H9 (cell line): ENCODE results near the gene KIRREL3. TPM values are rescaled to one million over a fixed set of nuclear protein-coding genes. Genes with fewer than 3 reads are reported as not detected.

Experiments used
- DNase-seq: peaks from one replicate; pipeline ENCODE4 v3.0.0-alpha.2; 2017
- H2AFZ ChIP-seq: one replicate; pipeline ENCODE4 v1.6.1; 2013; ENCODE audit warnings: mild to moderate bottlenecking, low read length, control low read depth, moderate library complexity
- H2AK5ac ChIP-seq: 2 replicates; pipeline ENCODE4 v1.6.1; 2013; ENCODE audit warnings: low read length, control low read depth, mixed read lengths; ENCODE audit not compliant: insufficient read length
- H2BK120ac ChIP-seq: one replicate; pipeline ENCODE4 v1.6.1; 2013; ENCODE audit warnings: low read depth, mild to moderate bottlenecking, low read length, control low read depth, inconsistent platforms; ENCODE audit not compliant: poor library complexity, severe bottlenecking
- H2BK12ac ChIP-seq: 2 replicates; pipeline ENCODE4 v1.6.1; 2013; ENCODE audit warnings: low read length, control low read depth, mixed read lengths, low read depth; ENCODE audit not compliant: insufficient read length
- H2BK15ac ChIP-seq: 2 replicates; pipeline ENCODE4 v1.6.1; 2013; ENCODE audit warnings: low read depth, low read length, control low read depth
- H2BK20ac ChIP-seq: one replicate; pipeline ENCODE4 v1.6.1; 2013; ENCODE audit warnings: low read depth, mild to moderate bottlenecking, low read length, control low read depth, inconsistent platforms; ENCODE audit not compliant: poor library complexity, severe bottlenecking
- H2BK5ac ChIP-seq: 2 replicates; pipeline ENCODE4 v1.6.1; 2013; ENCODE audit warnings: low read length, control low read depth, mixed read lengths; ENCODE audit not compliant: insufficient read length
- H3K14ac ChIP-seq: 2 replicates; pipeline ENCODE4 v1.6.1; 2013; ENCODE audit warnings: low read length, control low read depth; ENCODE audit not compliant: insufficient read depth
- H3K18ac ChIP-seq: 2 replicates; pipeline ENCODE4 v1.6.1; 2013; ENCODE audit warnings: low read depth, mild to moderate bottlenecking, mixed read lengths, low read length, control low read depth; ENCODE audit not compliant: insufficient read length
- H3K23ac ChIP-seq: 2 replicates; pipeline ENCODE4 v1.6.1; 2013; ENCODE audit warnings: low read length, control low read depth, mixed read lengths, low read depth; ENCODE audit not compliant: insufficient read length
- H3K23me2 ChIP-seq: 2 replicates; pipeline ENCODE4 v1.6.1; 2013; ENCODE audit warnings: low read depth, mild to moderate bottlenecking, mixed read lengths, low read length, control low read depth; ENCODE audit not compliant: insufficient read length, poor library complexity, severe bottlenecking
- H3K27ac ChIP-seq: 2 replicates; pipeline ENCODE4 v1.5.1; 2013; ENCODE audit warnings: low read length, control low read depth, mixed read lengths, low read depth; ENCODE audit not compliant: insufficient read length
- H3K27me3 ChIP-seq: 2 replicates; pipeline ENCODE4 v1.6.1; 2013; ENCODE audit warnings: low read length, control low read depth, inconsistent platforms; ENCODE audit not compliant: insufficient read depth
- H3K4ac ChIP-seq: 2 replicates; pipeline ENCODE4 v1.6.1; 2013; ENCODE audit warnings: low read depth, mild to moderate bottlenecking, control low read depth, inconsistent platforms, low read length, moderate library complexity
- H3K4me1 ChIP-seq: 2 replicates; pipeline ENCODE4 v1.6.1; 2013; ENCODE audit warnings: low read length, control low read depth, inconsistent platforms; ENCODE audit not compliant: insufficient read depth
- H3K4me2 ChIP-seq: 2 replicates; pipeline ENCODE4 v1.6.1; 2013; ENCODE audit warnings: low read length, control low read depth, mixed read lengths; ENCODE audit not compliant: insufficient read length, insufficient read depth
- H3K56ac ChIP-seq: 2 replicates; pipeline ENCODE4 v1.6.1; 2013; ENCODE audit warnings: low read depth, mild to moderate bottlenecking, mixed read lengths, low read length, control low read depth; ENCODE audit not compliant: insufficient read length
- H3K79me1 ChIP-seq: 2 replicates; pipeline ENCODE4 v1.6.1; 2013; ENCODE audit warnings: low read depth, mild to moderate bottlenecking, moderate library complexity, low read length, control low read depth, inconsistent platforms; ENCODE audit not compliant: insufficient read depth, poor library complexity, severe bottlenecking
- H3K79me2 ChIP-seq: 2 replicates; pipeline ENCODE4 v1.6.1; 2013; ENCODE audit warnings: low read length, control low read depth, inconsistent platforms; ENCODE audit not compliant: insufficient read depth
- H3K9ac ChIP-seq: 2 replicates; pipeline ENCODE4 v1.6.1; 2013; ENCODE audit warnings: low read length, control low read depth, mixed read lengths; ENCODE audit not compliant: insufficient read length; ENCODE audit errors: extremely low read depth
- H3K9me3 ChIP-seq: one replicate; pipeline ENCODE4 v1.6.1; 2013; ENCODE audit warnings: low read depth, low read length, inconsistent platforms; ENCODE audit not compliant: control insufficient read depth
- H3T11ph ChIP-seq: one replicate; pipeline ENCODE4 v1.6.1; 2013; ENCODE audit warnings: mild to moderate bottlenecking, low read length, control low read depth, inconsistent platforms
- H4K20me1 ChIP-seq: one replicate; pipeline ENCODE4 v1.6.1; 2013; ENCODE audit not compliant: control insufficient read depth, insufficient read length, insufficient read depth
- H4K5ac ChIP-seq: 2 replicates; pipeline ENCODE4 v1.6.1; 2013; ENCODE audit warnings: low read depth, mild to moderate bottlenecking, mixed read lengths, low read length, control low read depth; ENCODE audit not compliant: insufficient read length
- H4K8ac ChIP-seq: replicated peaks from 2 replicates; pipeline ENCODE4 v1.6.1; 2013; ENCODE audit warnings: low read length, control low read depth, mixed read lengths, low read depth; ENCODE audit not compliant: insufficient read length
- H4K91ac ChIP-seq: 2 replicates; pipeline ENCODE4 v1.6.1; 2013; ENCODE audit warnings: low read depth, mild to moderate bottlenecking, moderate library complexity, mixed read lengths, low read length, control low read depth; ENCODE audit not compliant: insufficient read length
- H3K27ac Mint-ChIP-seq, 3 experiments: 2 replicates in 2 of 3; 3 replicates in 1 of 3; pipeline ENCODE4 v1.8.0; 2020 to 2021; ENCODE audit warnings: mixed read lengths in 3 of 3, mild to moderate bottlenecking in 1 of 3, moderate library complexity in 1 of 3
- H3K27me3 Mint-ChIP-seq: 2 replicates; pipeline ENCODE4 v1.8.0; 2021; ENCODE audit warnings: low read depth, mild to moderate bottlenecking, moderate library complexity, mixed read lengths
- H3K36me3 Mint-ChIP-seq, 3 experiments: 2 replicates in 2 of 3; 3 replicates in 1 of 3; pipeline ENCODE4 v1.8.0; 2020 to 2021; ENCODE audit warnings: low read depth in 3 of 3, mixed read lengths in 3 of 3; ENCODE audit not compliant: insufficient read depth in 1 of 3
- H3K4me1 Mint-ChIP-seq, 2 experiments: 2 replicates each; pipeline ENCODE4 v1.8.0; 2020; ENCODE audit warnings: mixed read lengths in 2 of 2
- H3K4me3 Mint-ChIP-seq, 2 experiments: 2 replicates in 1 of 2; 3 replicates in 1 of 2; pipeline ENCODE4 v1.8.0; 2020 to 2021; ENCODE audit warnings: mild to moderate bottlenecking in 2 of 2, mixed read lengths in 2 of 2, moderate library complexity in 1 of 2
- H3K9me3 Mint-ChIP-seq, 2 experiments: 2 replicates in 1 of 2; 3 replicates in 1 of 2; pipeline ENCODE4 v1.8.0; 2020; ENCODE audit warnings: mild to moderate bottlenecking in 2 of 2, mixed read lengths in 2 of 2, moderate library complexity in 1 of 2
- WGBS: extraction: QIAGEN DNeasy Blood & Tissue Kit; methylation state at CpG from one replicate; pipeline ENCODE4 v1.1.7; 2013; ENCODE audit warnings: missing lambda C conversion rate, low lambda C conversion rate, mixed read lengths; ENCODE audit not compliant: insufficient read length; ENCODE audit errors: extremely low coverage; 5-methylcytosine and 5-hydroxymethylcytosine counted together
- total RNA-seq: library from RNA; stranded (reverse); gene quantifications from 2 replicates; pipeline ENCODE4 v1.2.1, GENCODE V29; 2021
- TF ChIP-seq, protein P1 (sequence below): fragments of 200-600 bp; sonication (generic); conservative IDR thresholded peaks from 3 replicates; pipeline ENCODE4 v1.8.0; 2021; ENCODE audit warnings: antibody characterized with exemption, mild to moderate bottlenecking

KIRREL3 gene
- total RNA-seq, 1 experiment from 2014 or later = 0.17 TPM

DNA sequence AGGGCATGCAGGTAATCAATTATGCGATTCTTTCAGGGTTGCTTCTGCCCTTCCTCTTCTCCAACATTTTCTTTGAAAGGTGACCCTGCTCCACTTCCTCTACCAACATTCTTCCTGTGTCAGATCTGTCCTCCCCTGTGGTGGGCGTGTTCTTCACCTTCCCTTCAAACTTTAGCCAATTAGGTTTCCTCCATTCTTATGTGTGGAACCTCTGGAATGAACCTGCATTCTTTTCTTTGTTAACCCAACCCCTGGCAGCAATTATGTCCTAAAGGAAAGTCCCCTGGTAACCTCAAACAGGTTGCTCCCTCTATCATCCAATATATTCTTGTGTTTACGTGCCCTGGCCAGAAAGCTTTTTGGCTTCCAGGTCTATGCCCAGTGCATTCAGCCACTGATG is 22.4 kb downstream of the KIRREL3 start:
- Histone ChIP-seq H4K91ac (no peak overlapping the region), H2BK15ac (no peak overlapping the region), H4K5ac (no peak overlapping the region), H3K18ac (peak overlapping the region; percentile 22), H2AK5ac (no peak overlapping the region), H3K23me2 (no peaks in the 10 kb centered on the region), H3K79me2 (no peaks in the 10 kb centered on the region), H3K27me3 (no peaks in the 10 kb centered on the region), H2BK20ac (no peak overlapping the region), H4K20me1 (no peaks in the 10 kb centered on the region), H4K8ac (no peak overlapping the region), H3T11ph (no peak overlapping the region), H3K23ac (no peak overlapping the region), H3K27ac (no peak overlapping the region), H2AFZ (no peak overlapping the region), H3K9me3 (no peaks in the 10 kb centered on the region), H3K4me2 (no peak overlapping the region), H3K4ac (no peak overlapping the region), H3K79me1 (no peaks in the 10 kb centered on the region), H3K9ac (no peak overlapping the region), H3K4me1 (peaks cover 13% of the 10 kb centered on the region; the same call in 1 of the 2 replicates), H3K56ac (no peak overlapping the region), H2BK5ac (no peak overlapping the region), H2BK12ac (no peak overlapping the region), H2BK120ac (no peak overlapping the region), H3K14ac (no peak overlapping the region)
- no CpG with 5 or more reads among the region's 3 CpGs for WGBS
- Mint-ChIP-seq H3K27ac (peak overlapping the region in 2 of 3 experiments; percentile 3 to 62; a peak in 2 of 7 replicates), H3K4me3 (no peak overlapping the region), H3K9me3 (no peaks in the 10 kb centered on the region; a peak in 1 of 5 replicates), H3K4me1 (peaks cover 29 to 33% of the 10 kb centered on the region in 2 experiments), H3K36me3 (no peaks in the 10 kb centered on the region), H3K27me3 (no peaks in the 10 kb centered on the region)
- DNase-seq = peak; percentile 62
- TF ChIP-seq, protein P1, sequence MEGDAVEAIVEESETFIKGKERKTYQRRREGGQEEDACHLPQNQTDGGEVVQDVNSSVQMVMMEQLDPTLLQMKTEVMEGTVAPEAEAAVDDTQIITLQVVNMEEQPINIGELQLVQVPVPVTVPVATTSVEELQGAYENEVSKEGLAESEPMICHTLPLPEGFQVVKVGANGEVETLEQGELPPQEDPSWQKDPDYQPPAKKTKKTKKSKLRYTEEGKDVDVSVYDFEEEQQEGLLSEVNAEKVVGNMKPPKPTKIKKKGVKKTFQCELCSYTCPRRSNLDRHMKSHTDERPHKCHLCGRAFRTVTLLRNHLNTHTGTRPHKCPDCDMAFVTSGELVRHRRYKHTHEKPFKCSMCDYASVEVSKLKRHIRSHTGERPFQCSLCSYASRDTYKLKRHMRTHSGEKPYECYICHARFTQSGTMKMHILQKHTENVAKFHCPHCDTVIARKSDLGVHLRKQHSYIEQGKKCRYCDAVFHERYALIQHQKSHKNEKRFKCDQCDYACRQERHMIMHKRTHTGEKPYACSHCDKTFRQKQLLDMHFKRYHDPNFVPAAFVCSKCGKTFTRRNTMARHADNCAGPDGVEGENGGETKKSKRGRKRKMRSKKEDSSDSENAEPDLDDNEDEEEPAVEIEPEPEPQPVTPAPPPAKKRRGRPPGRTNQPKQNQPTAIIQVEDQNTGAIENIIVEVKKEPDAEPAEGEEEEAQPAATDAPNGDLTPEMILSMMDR = no peak
